GOT3 (cell line): ENCODE results near the gene ROM1.
"Not testable (repeated sequence)": the region's sequence is repeated elsewhere in the genome, so short reads cannot be mapped to it uniquely, and the experiment has no call there.

Source experiments
- DNase-seq: peaks from one replicate; lab custom pipeline; 2025; ENCODE audit warnings: mixed read lengths; lab: John Stamatoyannopoulos, UW

Gene ROM1

GRCh38 chr11:62649486-62649885 is 36.4 kb downstream of the ROM1 start:
- no peak for DNase-seq

DNA sequence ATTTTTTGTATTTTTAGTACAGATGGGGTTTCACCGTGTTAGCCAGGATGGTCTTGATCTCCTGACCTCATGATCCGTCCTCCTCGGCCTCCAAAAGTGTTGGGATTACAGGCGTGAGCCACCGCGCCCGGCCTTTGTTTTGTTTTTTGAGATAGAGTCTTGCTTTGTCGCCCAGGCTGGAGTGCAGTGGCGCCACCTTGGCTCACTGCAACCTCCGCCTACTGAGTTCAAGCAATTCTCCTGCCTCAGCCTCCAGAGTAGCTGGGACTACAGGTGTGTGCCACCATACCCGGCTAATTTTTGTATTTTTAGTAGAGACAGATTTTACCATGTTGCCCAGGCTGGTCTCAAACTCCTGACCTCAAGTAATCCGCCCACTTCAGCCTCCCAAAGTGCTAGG is 37.2 kb downstream of the ROM1 start:
- not testable (repeated sequence) for DNase-seq

- DNase-seq = no peak
Observed at GRCh38 chr11:62652161-62653006, 39.3 kb downstream of the ROM1 start.

GRCh38 chr11:62654297-62654696 is 41.2 kb downstream of the ROM1 start:
- DNase-seq = no peak

GRCh38 chr11:62656796-62657429 is 43.9 kb downstream of the ROM1 start:
- no peak for DNase-seq

GRCh38 chr11:62664405-62665074 is 51.5 kb downstream of the ROM1 start:
- no peak for DNase-seq
